C4-2B (cell line): ENCODE data around the gene ETFA.

Experiments
- ZFX ChIP-seq: fragments of 450-650 bp; IDR thresholded peaks from 2 replicates; pipeline ENCODE4 v1.6.1; 2017
- TF ChIP-seq, protein P1 (sequence below): fragments of 450-650 bp; conservative IDR thresholded peaks from 2 replicates; pipeline ENCODE4 v1.5.1; 2017; ENCODE audit warnings: mild to moderate bottlenecking

DNA sequence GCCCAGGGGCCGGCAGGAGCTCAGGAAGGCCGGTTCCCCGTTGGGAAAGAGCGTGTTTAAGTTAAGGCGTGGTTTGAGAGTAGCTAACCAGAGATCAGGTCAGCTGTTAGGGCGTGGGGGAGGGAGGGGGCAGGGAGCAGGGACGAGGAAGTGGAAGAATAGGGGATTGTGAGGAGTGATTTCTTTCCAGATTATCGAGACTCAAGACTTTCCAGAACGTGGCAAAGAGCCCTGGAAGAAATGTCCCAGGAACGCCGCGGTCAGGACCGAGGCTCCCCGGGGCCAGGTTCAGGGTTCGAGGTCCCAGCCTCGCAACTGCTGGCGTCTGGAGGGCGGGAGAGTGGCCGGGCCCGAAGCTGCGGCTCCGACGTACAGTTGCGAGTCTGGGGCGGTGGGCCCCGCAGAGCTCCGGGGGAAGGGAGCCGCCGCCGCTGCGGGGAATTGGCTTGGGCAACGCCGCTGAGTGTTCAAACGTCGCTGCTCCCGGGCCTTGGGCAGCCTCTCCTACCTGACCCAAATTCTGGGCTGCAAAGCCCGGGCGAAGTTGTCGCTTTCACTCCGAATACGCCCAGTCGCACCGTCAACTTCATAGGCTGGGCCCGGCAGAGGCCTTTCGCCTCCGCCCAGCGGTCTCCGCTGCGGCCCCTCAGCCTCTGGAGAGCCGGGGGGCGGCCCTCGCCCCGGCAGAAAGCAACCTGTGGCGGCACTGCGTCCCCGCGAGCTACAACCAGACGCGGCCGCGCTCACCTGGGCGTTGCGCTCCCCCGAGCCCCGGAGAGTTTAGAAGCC is 34.8 kb upstream of the ETFA start:
- TF ChIP-seq, protein P1, sequence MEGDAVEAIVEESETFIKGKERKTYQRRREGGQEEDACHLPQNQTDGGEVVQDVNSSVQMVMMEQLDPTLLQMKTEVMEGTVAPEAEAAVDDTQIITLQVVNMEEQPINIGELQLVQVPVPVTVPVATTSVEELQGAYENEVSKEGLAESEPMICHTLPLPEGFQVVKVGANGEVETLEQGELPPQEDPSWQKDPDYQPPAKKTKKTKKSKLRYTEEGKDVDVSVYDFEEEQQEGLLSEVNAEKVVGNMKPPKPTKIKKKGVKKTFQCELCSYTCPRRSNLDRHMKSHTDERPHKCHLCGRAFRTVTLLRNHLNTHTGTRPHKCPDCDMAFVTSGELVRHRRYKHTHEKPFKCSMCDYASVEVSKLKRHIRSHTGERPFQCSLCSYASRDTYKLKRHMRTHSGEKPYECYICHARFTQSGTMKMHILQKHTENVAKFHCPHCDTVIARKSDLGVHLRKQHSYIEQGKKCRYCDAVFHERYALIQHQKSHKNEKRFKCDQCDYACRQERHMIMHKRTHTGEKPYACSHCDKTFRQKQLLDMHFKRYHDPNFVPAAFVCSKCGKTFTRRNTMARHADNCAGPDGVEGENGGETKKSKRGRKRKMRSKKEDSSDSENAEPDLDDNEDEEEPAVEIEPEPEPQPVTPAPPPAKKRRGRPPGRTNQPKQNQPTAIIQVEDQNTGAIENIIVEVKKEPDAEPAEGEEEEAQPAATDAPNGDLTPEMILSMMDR = no peak
- TF ChIP-seq ZFX = no peak
